ENCODE measurements around the gene P3H3.

DNA sequence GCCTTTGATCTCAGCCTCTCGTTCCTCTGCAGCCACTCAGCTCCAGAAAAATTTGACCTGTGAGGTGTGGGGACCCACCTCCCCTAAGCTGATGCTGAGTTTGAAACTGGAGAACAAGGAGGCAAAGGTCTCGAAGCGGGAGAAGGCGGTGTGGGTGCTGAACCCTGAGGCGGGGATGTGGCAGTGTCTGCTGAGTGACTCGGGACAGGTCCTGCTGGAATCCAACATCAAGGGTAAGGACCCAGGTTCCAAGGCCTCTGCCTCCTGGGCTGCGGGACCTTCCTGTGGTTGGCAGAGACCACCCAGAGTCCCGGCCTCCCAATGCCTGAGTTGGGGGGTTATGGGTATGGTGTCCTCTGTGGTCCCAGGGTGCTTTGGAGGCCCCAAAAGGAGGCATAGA lies 11.1 kb upstream of the P3H3 start:
- TF ChIP-seq EZH2 (IDR thresholded peaks at IDR 0.05; ENCODE audit: low read depth, unreplicated experiment) (no peak), NANOG (IDR thresholded peaks at IDR 0.05; ENCODE audit: borderline replicate concordance) (no peak), CREB1 (CRISPR knock-in tag; IDR thresholded peaks at IDR 0.05; ENCODE audit: low read depth) (no peak), EZH2phosphoT487 (IDR thresholded peaks at IDR 0.05; ENCODE audit: unreplicated experiment) (no peak), POLR2AphosphoS5 (IDR thresholded peaks at IDR 0.05; ENCODE audit: low read depth) (no peak)
- TF ChIP-seq, protein P1, sequence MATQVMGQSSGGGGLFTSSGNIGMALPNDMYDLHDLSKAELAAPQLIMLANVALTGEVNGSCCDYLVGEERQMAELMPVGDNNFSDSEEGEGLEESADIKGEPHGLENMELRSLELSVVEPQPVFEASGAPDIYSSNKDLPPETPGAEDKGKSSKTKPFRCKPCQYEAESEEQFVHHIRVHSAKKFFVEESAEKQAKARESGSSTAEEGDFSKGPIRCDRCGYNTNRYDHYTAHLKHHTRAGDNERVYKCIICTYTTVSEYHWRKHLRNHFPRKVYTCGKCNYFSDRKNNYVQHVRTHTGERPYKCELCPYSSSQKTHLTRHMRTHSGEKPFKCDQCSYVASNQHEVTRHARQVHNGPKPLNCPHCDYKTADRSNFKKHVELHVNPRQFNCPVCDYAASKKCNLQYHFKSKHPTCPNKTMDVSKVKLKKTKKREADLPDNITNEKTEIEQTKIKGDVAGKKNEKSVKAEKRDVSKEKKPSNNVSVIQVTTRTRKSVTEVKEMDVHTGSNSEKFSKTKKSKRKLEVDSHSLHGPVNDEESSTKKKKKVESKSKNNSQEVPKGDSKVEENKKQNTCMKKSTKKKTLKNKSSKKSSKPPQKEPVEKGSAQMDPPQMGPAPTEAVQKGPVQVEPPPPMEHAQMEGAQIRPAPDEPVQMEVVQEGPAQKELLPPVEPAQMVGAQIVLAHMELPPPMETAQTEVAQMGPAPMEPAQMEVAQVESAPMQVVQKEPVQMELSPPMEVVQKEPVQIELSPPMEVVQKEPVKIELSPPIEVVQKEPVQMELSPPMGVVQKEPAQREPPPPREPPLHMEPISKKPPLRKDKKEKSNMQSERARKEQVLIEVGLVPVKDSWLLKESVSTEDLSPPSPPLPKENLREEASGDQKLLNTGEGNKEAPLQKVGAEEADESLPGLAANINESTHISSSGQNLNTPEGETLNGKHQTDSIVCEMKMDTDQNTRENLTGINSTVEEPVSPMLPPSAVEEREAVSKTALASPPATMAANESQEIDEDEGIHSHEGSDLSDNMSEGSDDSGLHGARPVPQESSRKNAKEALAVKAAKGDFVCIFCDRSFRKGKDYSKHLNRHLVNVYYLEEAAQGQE (IDR thresholded peaks at IDR 0.05; ENCODE audit: unreplicated experiment), result no peak
- TF ChIP-seq, protein P2, sequence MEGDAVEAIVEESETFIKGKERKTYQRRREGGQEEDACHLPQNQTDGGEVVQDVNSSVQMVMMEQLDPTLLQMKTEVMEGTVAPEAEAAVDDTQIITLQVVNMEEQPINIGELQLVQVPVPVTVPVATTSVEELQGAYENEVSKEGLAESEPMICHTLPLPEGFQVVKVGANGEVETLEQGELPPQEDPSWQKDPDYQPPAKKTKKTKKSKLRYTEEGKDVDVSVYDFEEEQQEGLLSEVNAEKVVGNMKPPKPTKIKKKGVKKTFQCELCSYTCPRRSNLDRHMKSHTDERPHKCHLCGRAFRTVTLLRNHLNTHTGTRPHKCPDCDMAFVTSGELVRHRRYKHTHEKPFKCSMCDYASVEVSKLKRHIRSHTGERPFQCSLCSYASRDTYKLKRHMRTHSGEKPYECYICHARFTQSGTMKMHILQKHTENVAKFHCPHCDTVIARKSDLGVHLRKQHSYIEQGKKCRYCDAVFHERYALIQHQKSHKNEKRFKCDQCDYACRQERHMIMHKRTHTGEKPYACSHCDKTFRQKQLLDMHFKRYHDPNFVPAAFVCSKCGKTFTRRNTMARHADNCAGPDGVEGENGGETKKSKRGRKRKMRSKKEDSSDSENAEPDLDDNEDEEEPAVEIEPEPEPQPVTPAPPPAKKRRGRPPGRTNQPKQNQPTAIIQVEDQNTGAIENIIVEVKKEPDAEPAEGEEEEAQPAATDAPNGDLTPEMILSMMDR (conservative IDR thresholded peaks at IDR 0.05; ENCODE audit: low read depth in 2 of 2), result no peak
